MM.1S (cell line): ENCODE results near the gene JPH4.

Experiments used
- DNase-seq: peaks from one replicate; pipeline ENCODE4 v3.0.0-alpha.2; 2015
- H2AFZ ChIP-seq: fragments of 300-600 bp; sonication (generic); 2 replicates; pipeline ENCODE4 v1.6.0; 2016; ENCODE audit warnings: antibody characterized with exemption, low read length
- H3F3A ChIP-seq: fragments of 300-600 bp; sonication (generic); 2 replicates; pipeline ENCODE4 v1.6.1; 2016; ENCODE audit warnings: mild to moderate bottlenecking, antibody characterized with exemption, low read length, moderate library complexity, mixed read lengths; ENCODE audit not compliant: insufficient read depth
- H3K27ac ChIP-seq: fragments of 300-600 bp; sonication (generic); 2 replicates; pipeline ENCODE4 v1.5.1; 2016; ENCODE audit warnings: mild to moderate bottlenecking, low read length
- H3K27me3 ChIP-seq: fragments of 300-600 bp; sonication (generic); replicated peaks from 2 replicates; pipeline ENCODE4 v1.6.0; 2016; ENCODE audit warnings: low read length; ENCODE audit not compliant: insufficient read depth
- H3K36me3 ChIP-seq: fragments of 300-600 bp; sonication (generic); replicated peaks from 2 replicates; pipeline ENCODE4 v1.6.1; 2016; ENCODE audit warnings: mild to moderate bottlenecking, low read length, mixed read lengths; ENCODE audit not compliant: insufficient read depth
- H3K4me1 ChIP-seq: fragments of 300-600 bp; sonication (generic); 2 replicates; pipeline ENCODE4 v1.6.1; 2016; ENCODE audit warnings: low read length, mixed read lengths
- H3K4me2 ChIP-seq: fragments of 300-600 bp; sonication (generic); 2 replicates; pipeline ENCODE4 v1.6.0; 2016; ENCODE audit warnings: low read depth, low read length
- H3K4me3 ChIP-seq: fragments of 300-600 bp; sonication (generic); 2 replicates; pipeline ENCODE4 v1.5.1; 2016; ENCODE audit warnings: low read length, mixed read lengths
- H3K79me2 ChIP-seq: fragments of 300-600 bp; sonication (generic); 2 replicates; pipeline ENCODE4 v1.6.1; 2016; ENCODE audit warnings: mixed run types, low read length, mixed read lengths
- H3K9ac ChIP-seq: fragments of 300-600 bp; sonication (generic); 2 replicates; pipeline ENCODE4 v1.6.1; 2016; ENCODE audit warnings: low read length, mixed read lengths
- H3K9me2 ChIP-seq: fragments of 300-600 bp; sonication (generic); replicated peaks from 2 replicates; pipeline ENCODE4 v1.6.1; 2016; ENCODE audit warnings: mild to moderate bottlenecking, low read length, mixed read lengths; ENCODE audit not compliant: insufficient read depth
- H3K9me3 ChIP-seq: fragments of 300-600 bp; sonication (generic); replicated peaks from 2 replicates; pipeline ENCODE4 v1.6.1; 2016; ENCODE audit warnings: mild to moderate bottlenecking, low read length, mixed read lengths; ENCODE audit not compliant: insufficient read depth
- H4K20me1 ChIP-seq: fragments of 300-600 bp; sonication (generic); 2 replicates; pipeline ENCODE4 v1.6.1; 2016; ENCODE audit warnings: mild to moderate bottlenecking, low read length, moderate library complexity, mixed read lengths; ENCODE audit not compliant: insufficient read depth
- CTCF ChIP-seq: fragments of 300-600 bp; sonication (generic); IDR thresholded peaks from 2 replicates; pipeline ENCODE4 v1.5.1; 2016; ENCODE audit warnings: antibody characterized with exemption, low read length, mixed read lengths
- EZH2 ChIP-seq: fragments of 300-600 bp; sonication (generic); optimal IDR thresholded peaks from 2 replicates; pipeline ENCODE3; 2017; ENCODE audit warnings: low read depth, mild to moderate bottlenecking, antibody characterized with exemption, low read length, mixed read lengths
- EZH2phosphoT487 ChIP-seq: fragments of 300-600 bp; sonication (generic); IDR thresholded peaks from 2 replicates; pipeline ENCODE4 v1.6.1; 2018; ENCODE audit warnings: antibody characterized with exemption, low read length

JPH4 gene

DNA sequence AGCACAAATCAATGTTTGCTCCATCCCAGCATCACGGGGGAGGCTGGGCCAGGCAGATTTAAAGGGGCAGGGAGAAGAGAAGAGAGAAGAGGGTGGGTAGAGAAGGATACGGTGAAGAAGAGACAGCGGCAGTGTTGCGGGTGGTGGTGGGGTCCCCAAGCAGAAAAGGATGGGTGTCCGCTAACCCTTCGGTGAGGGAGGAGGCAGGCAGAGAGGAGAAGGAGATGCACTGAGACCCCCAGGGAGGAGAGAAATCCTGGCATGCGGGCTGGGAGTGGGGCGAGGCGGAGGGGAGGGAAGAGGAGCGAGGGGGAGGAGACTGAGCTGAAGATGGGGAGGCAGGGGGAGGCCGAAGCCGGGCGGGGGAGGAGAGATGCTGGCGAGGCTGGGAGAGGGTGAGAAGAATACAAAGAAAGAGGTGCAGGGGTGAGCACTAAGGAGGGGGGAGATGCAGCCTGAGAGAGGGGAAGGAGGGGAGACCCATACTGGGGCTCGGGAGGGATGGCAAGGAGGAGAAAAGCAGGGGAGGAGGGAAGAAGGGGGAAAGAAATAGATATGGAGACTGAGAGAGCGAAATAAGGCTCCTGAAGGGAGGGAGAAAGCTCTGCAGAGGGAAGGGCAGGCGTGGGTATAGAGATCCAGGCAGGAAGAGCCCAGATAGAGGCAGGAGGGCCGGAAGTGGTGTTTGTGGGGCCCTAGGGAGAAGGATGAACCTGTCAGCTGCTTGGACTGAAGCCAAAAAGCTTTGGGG lies at the start of gene JPH4:
Gene JPH4 (minus strand): TSS at position 231 of the 751 bp plus-strand sequence. CDS start 1,337 bp downstream, outside the sequence.
- Histone ChIP-seq H3K36me3 (no peaks in the 10 kb centered on the region), H2AFZ (no peak within 1 kb of the TSS), H4K20me1 (no peaks in the 10 kb centered on the region), H3K9me3 (no peaks in the 10 kb centered on the region), H3K9ac (no peak within 1 kb of the TSS), H3K4me1 (no peaks in the 10 kb centered on the region), H3K4me2 (no peak within 1 kb of the TSS), H3K9me2 (no peaks in the 10 kb centered on the region), H3K4me3 (no peak within 1 kb of the TSS), H3K27ac (no peak within 1 kb of the TSS), H3K79me2 (no peaks in the 10 kb centered on the region), H3K27me3 (0 out of 2 replicates have a peak, but pooled peaks cover 8% of the 10 kb centered on the region), H3F3A (no peaks in the 10 kb centered on the region)
- TF ChIP-seq EZH2phosphoT487 (no peak), EZH2 (no peak), CTCF (no peak)
- DNase-seq: no peak

- no peaks in the 10 kb centered on the region for H3K9me2 ChIP-seq
- H4K20me1 ChIP-seq: no peaks in the 10 kb centered on the region
- H3K79me2 ChIP-seq: no peaks in the 10 kb centered on the region
- H3K4me3 ChIP-seq: no peak overlapping the region
- H3F3A ChIP-seq: no peaks in the 10 kb centered on the region
- no peaks in the 10 kb centered on the region for H3K4me1 ChIP-seq
- no peak overlapping the region for H2AFZ ChIP-seq
- no peak for DNase-seq
- H3K27me3 ChIP-seq: no peaks in the 10 kb centered on the region
- no peak overlapping the region for H3K9ac ChIP-seq
- no peaks in the 10 kb centered on the region for H3K36me3 ChIP-seq
- H3K4me2 ChIP-seq: no peak overlapping the region
- TF ChIP-seq EZH2 (no peak), CTCF (no peak), EZH2phosphoT487 (no peak)
- no peak overlapping the region for H3K27ac ChIP-seq
- no peaks in the 10 kb centered on the region for H3K9me3 ChIP-seq
These were observed 49.4 kb upstream of the JPH4 start for GRCh38 chr14:23627961-23628360.

DNA sequence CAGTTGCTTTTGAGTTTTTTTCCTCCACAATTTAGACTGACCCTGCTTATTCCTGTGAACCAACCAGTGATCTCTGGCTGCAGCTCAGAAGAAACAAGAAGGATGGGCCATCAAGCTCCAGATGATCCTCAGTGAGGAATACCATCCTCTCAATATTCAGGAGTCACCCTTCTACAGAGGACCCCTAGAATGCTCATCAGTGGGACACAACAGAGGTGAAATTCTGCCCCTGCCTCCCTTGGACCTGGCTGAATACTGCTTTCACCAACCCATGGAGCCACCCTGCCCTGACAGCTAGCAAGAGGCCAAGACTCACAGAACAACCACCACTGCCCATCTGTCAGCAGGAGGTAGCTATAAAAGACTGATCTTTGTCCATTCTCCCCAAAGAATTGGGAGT lies 48.4 kb upstream of the JPH4 start:
- Histone ChIP-seq H4K20me1 (no peaks in the 10 kb centered on the region), H3K4me1 (no peaks in the 10 kb centered on the region), H3K9ac (no peak overlapping the region), H3F3A (no peaks in the 10 kb centered on the region), H2AFZ (no peak overlapping the region), H3K9me2 (no peaks in the 10 kb centered on the region), H3K36me3 (no peaks in the 10 kb centered on the region), H3K27ac (no peak overlapping the region), H3K4me2 (no peak overlapping the region), H3K79me2 (no peaks in the 10 kb centered on the region), H3K4me3 (no peak overlapping the region), H3K9me3 (no peaks in the 10 kb centered on the region), H3K27me3 (no peaks in the 10 kb centered on the region)
- TF ChIP-seq EZH2phosphoT487 (no peak), EZH2 (no peak), CTCF (no peak)
- no peak for DNase-seq
